CD4-positive, CD25-positive, alpha-beta regulatory T cell (primary cell): ENCODE data around the gene SEMA5B. TPM values are rescaled to one million over a fixed set of nuclear protein-coding genes. Genes with fewer than 3 reads are reported as not detected.

ENCODE experiments used
- ATAC-seq, 2 donors: fragments of 150-1000 bp; cut with Tn5 transposase; one replicate each; pipeline ENCODE4 v1.10.0; 2021; ENCODE audit warnings: low read depth in 2 of 2, moderate number of reproducible peaks in 2 of 2, moderate library complexity in 1 of 2
- DNase-seq, 3 donors: peaks; one replicate each; pipeline versions ENCODE4 v3.0.0 to v3.0.0-alpha.2; 2012 to 2022; ENCODE audit warnings: mixed read lengths in 1 of 3
- H3K27ac ChIP-seq: one replicate; pipeline ENCODE4 v1.7.0; 2013; ENCODE audit warnings: mild to moderate bottlenecking, low read length; ENCODE audit not compliant: insufficient read depth, poor library complexity, severe bottlenecking
- H3K27me3 ChIP-seq: one replicate; pipeline ENCODE4 v1.7.0; 2013; ENCODE audit warnings: low read length; ENCODE audit not compliant: control insufficient read depth, insufficient read depth
- H3K36me3 ChIP-seq: one replicate; pipeline ENCODE4 v1.7.0; 2013; ENCODE audit warnings: mild to moderate bottlenecking, low read length, moderate library complexity; ENCODE audit not compliant: control insufficient read depth, insufficient read depth
- H3K4me1 ChIP-seq: 2 replicates; pipeline ENCODE4 v1.7.0; 2013; ENCODE audit warnings: mild to moderate bottlenecking, low read length; ENCODE audit not compliant: insufficient read depth, control insufficient read depth, poor library complexity, severe bottlenecking
- H3K4me3 ChIP-seq: one replicate; pipeline ENCODE4 v1.7.0; 2013; ENCODE audit warnings: low read depth, mild to moderate bottlenecking, low read length, moderate library complexity
- H3K9me3 ChIP-seq, 2 experiments: 1 replicate in 1 of 2; 2 replicates in 1 of 2; pipeline ENCODE4 v1.7.0; 2013; ENCODE audit warnings: low read length in 2 of 2, mild to moderate bottlenecking in 1 of 2, moderate library complexity in 1 of 2; ENCODE audit not compliant: control insufficient read depth in 2 of 2
- H3K27ac Mint-ChIP-seq, 3 donors: one replicate each; pipeline ENCODE4 v1.8.0; 2020 to 2022; ENCODE audit warnings: mild to moderate bottlenecking in 3 of 3, mixed read lengths in 3 of 3, moderate library complexity in 2 of 3
- H3K27me3 Mint-ChIP-seq: one replicate; pipeline ENCODE4 v1.8.0; 2022; ENCODE audit warnings: mild to moderate bottlenecking, mixed read lengths
- H3K36me3 Mint-ChIP-seq: one replicate; pipeline ENCODE4 v1.8.0; 2020; ENCODE audit warnings: mixed read lengths
- H3K4me1 Mint-ChIP-seq, 4 donors: one replicate each; pipeline ENCODE4 v1.8.0; 2020 to 2022; ENCODE audit warnings: mixed read lengths in 4 of 4, mild to moderate bottlenecking in 1 of 4
- H3K4me3 Mint-ChIP-seq, 4 donors: one replicate each; pipeline ENCODE4 v1.8.0; 2020 to 2022; ENCODE audit warnings: mild to moderate bottlenecking in 4 of 4, mixed read lengths in 4 of 4, moderate library complexity in 3 of 4
- H3K9me3 Mint-ChIP-seq, 7 donors: one replicate each; pipeline ENCODE4 v1.8.0; 2020 to 2022; ENCODE audit warnings: mixed read lengths in 7 of 7, mild to moderate bottlenecking in 3 of 7, moderate library complexity in 2 of 7
- polyA plus RNA-seq, 4 donors: library from polyadenylated mRNA; unstranded; fragments of 300-500 nt; fragmentation: Illumina TruSeq; gene quantifications; one replicate each; pipeline ENCODE4 v1.2.3, GENCODE V29; 2021
- total RNA-seq: library from RNA; stranded (reverse); gene quantifications from one replicate; pipeline ENCODE4 v1.2.3, GENCODE V29; 2022

SEMA5B gene
- total and polyA plus RNA-seq, 5 donors from 2014 or later = 0.50 TPM; not detected in 4

DNA sequence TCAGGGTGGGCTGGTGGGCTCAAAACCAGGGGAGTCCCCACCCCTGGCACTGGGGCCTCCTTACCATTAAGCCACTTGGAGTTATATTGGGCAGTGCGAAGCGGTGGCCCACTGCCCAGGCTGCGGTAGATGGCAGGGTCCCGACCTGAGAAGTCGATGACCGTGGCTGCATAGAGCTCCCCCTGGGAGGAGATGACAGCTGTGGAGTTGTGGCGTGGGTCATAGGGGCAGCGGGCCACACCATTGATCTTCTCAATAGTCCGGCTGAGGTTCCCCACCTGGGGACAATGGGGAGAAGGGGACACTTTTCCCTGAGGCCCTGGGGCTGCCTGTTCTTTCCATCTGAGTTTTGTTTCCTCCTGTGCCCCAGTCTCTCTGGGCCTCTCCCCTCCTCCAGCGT, 99.8 kb downstream of the SEMA5B start:
- H3K36me3 Mint-ChIP-seq = no peaks in the 10 kb centered on the region
- no peak overlapping the region for H3K27ac ChIP-seq
- H3K9me3 ChIP-seq = no peaks in the 10 kb centered on the region
- no peaks in the 10 kb centered on the region for H3K4me1 ChIP-seq
- H3K27me3 ChIP-seq = peaks cover 4% of the 10 kb centered on the region
- H3K36me3 ChIP-seq = no peaks in the 10 kb centered on the region
- no peak overlapping the region for H3K4me3 ChIP-seq
- peaks cover 18% of the 10 kb centered on the region for H3K27me3 Mint-ChIP-seq
- ATAC-seq (no peak), DNase-seq (no peak)
- no peak overlapping the region for H3K4me3 Mint-ChIP-seq
- no peaks in the 10 kb centered on the region for H3K4me1 Mint-ChIP-seq
- peaks cover 0 to 3% (median 0%) of the 10 kb centered on the region in 7 donors for H3K9me3 Mint-ChIP-seq
- H3K27ac Mint-ChIP-seq = no peak overlapping the region

DNA sequence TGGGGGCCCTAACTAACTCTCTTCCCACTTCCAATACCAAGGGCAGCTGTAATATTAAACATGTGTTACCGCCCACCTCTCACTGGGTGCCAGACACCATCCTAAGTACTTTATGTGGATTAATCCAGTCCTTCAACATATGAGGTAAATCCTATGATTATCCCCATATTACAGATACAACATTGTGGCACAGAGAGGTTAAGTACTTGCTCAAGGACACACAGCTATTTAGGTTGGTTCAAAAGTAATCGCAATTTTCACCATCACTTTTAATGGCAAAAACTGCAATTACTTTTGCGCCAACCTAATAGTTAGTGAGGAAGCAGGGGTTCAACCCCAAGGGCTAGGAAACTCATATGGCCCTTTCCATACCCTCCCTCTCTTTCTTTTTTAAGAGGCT, 100.8 kb downstream of the SEMA5B start:
- Mint-ChIP-seq H3K4me1 (peaks cover 0 to 2% (median 0%) of the 10 kb centered on the region in 4 donors), H3K27ac (no peak overlapping the region), H3K36me3 (no peaks in the 10 kb centered on the region), H3K27me3 (peaks cover 18% of the 10 kb centered on the region), H3K9me3 (peaks cover 0 to 4% (median 0%) of the 10 kb centered on the region in 7 donors), H3K4me3 (no peak overlapping the region)
- Histone ChIP-seq H3K4me3 (no peak overlapping the region), H3K36me3 (no peaks in the 10 kb centered on the region), H3K4me1 (peaks cover 1% of the 10 kb centered on the region), H3K9me3 (no peaks in the 10 kb centered on the region), H3K27me3 (peaks cover 5% of the 10 kb centered on the region), H3K27ac (no peak overlapping the region)
- DNase-seq (no peak), ATAC-seq (no peak)

DNA sequence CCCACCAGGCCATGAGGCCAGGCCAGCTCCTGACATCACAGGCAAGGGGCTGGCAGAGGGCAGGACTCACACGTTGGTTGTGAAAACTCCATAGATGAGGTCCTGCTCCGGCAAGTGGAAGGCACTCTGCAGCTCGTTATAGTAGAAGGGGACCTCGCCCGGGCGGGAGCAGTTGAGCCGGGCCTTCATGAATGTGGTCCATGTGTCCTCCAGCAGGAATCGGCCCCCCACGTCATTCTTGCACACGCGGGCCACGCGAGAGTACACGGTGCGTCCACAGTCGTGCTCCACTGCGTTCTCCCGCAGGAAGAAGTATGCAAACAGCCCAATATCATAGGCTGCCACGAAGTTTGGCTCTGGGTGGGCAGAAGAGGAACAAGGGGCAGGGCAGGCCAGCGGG, 101.2 kb downstream of the SEMA5B start:
- Mint-ChIP-seq H3K4me3 (no peak overlapping the region), H3K9me3 (peaks cover 0 to 4% (median 0%) of the 10 kb centered on the region in 7 donors), H3K4me1 (peaks cover 0 to 2% (median 0%) of the 10 kb centered on the region in 4 donors), H3K36me3 (no peaks in the 10 kb centered on the region), H3K27me3 (peaks cover 17% of the 10 kb centered on the region), H3K27ac (no peak overlapping the region)
- Histone ChIP-seq H3K36me3 (no peaks in the 10 kb centered on the region), H3K27ac (no peak overlapping the region), H3K9me3 (no peaks in the 10 kb centered on the region), H3K27me3 (peaks cover 5% of the 10 kb centered on the region), H3K4me1 (peaks cover 4% of the 10 kb centered on the region), H3K4me3 (no peak overlapping the region)
- ATAC-seq = no peak
- DNase-seq = no peak

DNA sequence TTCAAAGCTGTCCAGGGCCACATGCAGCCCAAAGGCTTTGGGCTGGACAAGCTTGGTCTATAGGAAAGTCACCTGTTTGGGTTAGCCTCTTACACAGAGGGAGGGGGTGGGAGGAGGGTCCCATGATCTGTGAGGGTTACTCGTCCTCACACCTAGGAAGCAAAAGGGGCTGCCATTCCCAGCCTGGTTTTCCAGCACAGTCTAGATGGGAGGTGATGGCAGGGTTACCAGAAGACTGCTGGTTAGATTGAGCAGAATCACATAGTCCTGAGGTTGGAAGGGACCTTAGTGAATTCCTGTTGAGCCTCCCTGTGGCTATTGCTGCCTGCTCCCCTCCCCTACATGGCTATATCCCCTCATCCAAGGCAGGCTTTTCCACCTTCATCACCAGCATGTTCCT, 101.8 kb downstream of the SEMA5B start:
- peaks cover 4% of the 10 kb centered on the region for H3K4me1 ChIP-seq
- no peaks in the 10 kb centered on the region for H3K9me3 ChIP-seq
- peaks cover 0 to 2% (median 0%) of the 10 kb centered on the region in 4 donors for H3K4me1 Mint-ChIP-seq
- peaks cover 0 to 4% (median 0%) of the 10 kb centered on the region in 7 donors for H3K9me3 Mint-ChIP-seq
- H3K27ac ChIP-seq = no peak overlapping the region
- H3K36me3 ChIP-seq = no peaks in the 10 kb centered on the region
- no peak overlapping the region for H3K4me3 Mint-ChIP-seq
- H3K36me3 Mint-ChIP-seq = no peaks in the 10 kb centered on the region
- no peak overlapping the region for H3K27ac Mint-ChIP-seq
- H3K27me3 ChIP-seq = peaks cover 7% of the 10 kb centered on the region
- DNase-seq (no peak), ATAC-seq (no peak)
- no peak overlapping the region for H3K4me3 ChIP-seq
- H3K27me3 Mint-ChIP-seq = peaks cover 13% of the 10 kb centered on the region

DNA sequence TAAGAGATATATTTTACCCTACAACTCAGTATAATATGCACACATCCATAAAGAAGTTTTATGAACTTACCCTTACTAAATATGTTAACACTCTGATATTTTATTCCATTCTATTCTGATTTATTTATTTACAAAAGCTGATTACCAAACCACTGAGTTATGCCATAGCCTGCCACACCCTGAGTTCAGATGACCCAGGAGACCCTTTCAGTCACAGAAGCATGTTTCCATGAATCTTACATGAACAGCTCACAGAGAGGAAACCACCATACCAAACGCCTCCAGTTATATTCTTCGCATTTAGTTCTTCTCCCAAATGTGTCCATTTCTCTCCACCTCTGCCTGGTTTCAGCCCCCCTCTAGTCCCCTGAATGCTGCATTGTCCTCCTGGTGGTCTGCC, 103.5 kb downstream of the SEMA5B start:
- Mint-ChIP-seq H3K4me3 (no peak overlapping the region), H3K4me1 (peaks cover 0 to 2% (median 0%) of the 10 kb centered on the region in 4 donors), H3K36me3 (no peaks in the 10 kb centered on the region), H3K27me3 (peaks cover 9% of the 10 kb centered on the region), H3K27ac (no peak overlapping the region), H3K9me3 (peaks cover 0 to 4% (median 0%) of the 10 kb centered on the region in 7 donors)
- H3K27ac ChIP-seq = no peak overlapping the region
- peaks cover 4% of the 10 kb centered on the region for H3K4me1 ChIP-seq
- no peak for ATAC-seq
- H3K27me3 ChIP-seq = peaks cover 13% of the 10 kb centered on the region
- no peaks in the 10 kb centered on the region for H3K36me3 ChIP-seq
- no peak overlapping the region for H3K4me3 ChIP-seq
- no peak for DNase-seq
- H3K9me3 ChIP-seq = no peaks in the 10 kb centered on the region

DNA sequence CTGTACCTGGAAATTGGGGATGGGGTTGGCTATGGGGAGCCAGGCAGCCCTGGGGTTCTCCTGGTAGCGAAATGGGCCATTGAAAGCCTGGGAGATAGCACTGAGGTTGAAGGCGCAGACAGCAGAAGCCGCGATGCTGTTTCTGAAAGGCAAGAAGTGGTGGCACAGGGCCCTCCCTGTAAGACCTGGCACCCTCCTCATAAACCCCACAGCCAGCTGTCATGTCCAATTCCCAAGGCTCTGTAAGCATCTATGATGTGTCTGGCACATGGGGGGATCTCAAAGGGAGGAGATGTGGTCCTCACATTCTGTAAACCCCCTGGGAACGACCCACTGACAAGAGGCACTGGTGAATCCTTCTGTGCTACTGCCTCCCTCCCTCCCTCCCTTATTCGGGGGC, 104.0 kb downstream of the SEMA5B start:
- DNase-seq (no peak), ATAC-seq (no peak)
- H3K4me1 ChIP-seq = peaks cover 4% of the 10 kb centered on the region
- peaks cover 13% of the 10 kb centered on the region for H3K27me3 ChIP-seq
- Mint-ChIP-seq H3K4me1 (peaks cover 0 to 2% (median 0%) of the 10 kb centered on the region in 4 donors), H3K36me3 (no peaks in the 10 kb centered on the region), H3K9me3 (peaks cover 0 to 6% (median 0%) of the 10 kb centered on the region in 7 donors), H3K27me3 (peaks cover 7% of the 10 kb centered on the region), H3K4me3 (no peak overlapping the region), H3K27ac (no peak overlapping the region)
- no peaks in the 10 kb centered on the region for H3K36me3 ChIP-seq
- H3K9me3 ChIP-seq = no peaks in the 10 kb centered on the region
- no peak overlapping the region for H3K4me3 ChIP-seq
- H3K27ac ChIP-seq = no peak overlapping the region

DNA sequence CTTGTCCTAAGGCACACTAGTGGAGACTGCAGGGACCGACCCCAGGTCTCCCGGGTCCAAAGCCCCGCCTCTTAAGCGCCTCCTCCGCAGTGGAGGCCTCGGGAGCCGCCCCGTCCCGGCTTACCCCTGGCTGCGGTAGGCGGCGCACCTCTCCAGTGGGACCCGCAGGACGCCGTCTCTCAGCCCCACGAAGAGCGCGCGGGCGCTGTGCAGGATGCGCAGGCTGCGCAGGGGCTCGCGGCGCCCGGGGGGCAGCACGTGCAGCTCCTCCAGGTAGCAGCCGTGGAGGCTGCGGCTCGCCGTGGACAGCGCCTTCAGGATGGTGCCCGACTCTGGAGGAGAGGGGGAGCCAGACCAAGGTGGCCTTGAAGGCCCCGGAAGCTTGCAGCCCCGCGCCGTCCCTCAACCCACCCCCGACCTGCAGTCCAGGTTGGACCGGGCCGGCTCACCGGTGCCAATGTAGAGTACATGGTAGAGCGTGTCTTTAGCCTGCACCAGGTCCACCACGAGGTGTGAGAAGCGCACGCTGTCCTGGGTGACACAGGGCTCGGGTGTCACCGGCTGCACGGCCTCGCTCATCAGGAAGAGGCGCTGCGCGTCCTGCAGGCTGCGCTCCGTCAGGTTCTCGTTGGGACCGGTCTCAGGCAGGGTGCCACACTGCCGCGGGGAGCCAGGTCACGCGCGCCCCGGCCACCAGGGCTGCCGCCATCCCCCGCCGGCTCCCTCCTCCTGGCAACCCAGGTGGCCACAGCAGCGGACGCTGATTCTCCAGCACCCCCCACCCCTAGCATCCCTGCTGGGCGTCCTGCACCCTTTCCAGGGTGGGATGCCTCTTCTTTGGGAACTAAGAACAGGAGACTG, 105.5 kb downstream of the SEMA5B start:
- Mint-ChIP-seq H3K27me3 (peaks cover 5% of the 10 kb centered on the region), H3K4me3 (peak overlapping the region in 1 of 4 donors; percentile 7)
- ATAC-seq = peak; percentile 39 to 47

More for the DNA sequence above, 105.5 kb downstream of the SEMA5B start:
- Histone ChIP-seq H3K27me3 (peaks cover 13% of the 10 kb centered on the region), H3K9me3 (no peaks in the 10 kb centered on the region), H3K27ac (no peak overlapping the region), H3K4me3 (no peak overlapping the region), H3K36me3 (no peaks in the 10 kb centered on the region), H3K4me1 (peaks cover 4% of the 10 kb centered on the region)
- DNase-seq = peak in 1 of 3 donors; percentile 60
- Mint-ChIP-seq H3K4me1 (peaks cover 0 to 2% (median 0%) of the 10 kb centered on the region in 4 donors), H3K27ac (no peak overlapping the region), H3K9me3 (peaks cover 0 to 6% (median 0%) of the 10 kb centered on the region in 7 donors), H3K36me3 (no peaks in the 10 kb centered on the region)
